GM23338 (cell line): ENCODE data around the gene RWDD4. TPM values are rescaled to one million over a fixed set of nuclear protein-coding genes. Genes with fewer than 3 reads are reported as not detected.

Experiments
- ATAC-seq: fragments of 200-7000 bp; cut with Tn5 transposase; 3 replicates; pipeline ENCODE4 v1.9.1; 2020
- DNase-seq: peaks from one replicate; pipeline ENCODE4 v3.0.0-alpha.2; 2015; ENCODE audit warnings: low spot score
- H2AFZ ChIP-seq: fragments of 200-600 bp; sonication (generic); 2 replicates; pipeline ENCODE4 v1.8.0; 2016; ENCODE audit warnings: antibody characterized with exemption, mild to moderate bottlenecking, moderate library complexity
- H3F3A ChIP-seq: fragments of 200-600 bp; sonication (generic); replicated peaks from 2 replicates; pipeline ENCODE4 v1.8.0; 2017; ENCODE audit warnings: antibody characterized with exemption, mixed run types, low read depth
- H3K27ac ChIP-seq: fragments of 200-600 bp; sonication (generic); 2 replicates; pipeline ENCODE4 v1.6.1; 2016; ENCODE audit warnings: low read depth
- H3K27me3 ChIP-seq: fragments of 200-600 bp; sonication (generic); 2 replicates; pipeline ENCODE4 v1.8.0; 2016; ENCODE audit warnings: mild to moderate bottlenecking, mixed run types, moderate library complexity; ENCODE audit not compliant: insufficient read depth
- H3K36me3 ChIP-seq: fragments of 200-600 bp; sonication (generic); 2 replicates; pipeline ENCODE4 v1.8.0; 2016; ENCODE audit warnings: mild to moderate bottlenecking; ENCODE audit not compliant: insufficient read depth
- H3K4me1 ChIP-seq: fragments of 200-600 bp; sonication (generic); 2 replicates; pipeline ENCODE4 v1.8.0; 2016; ENCODE audit warnings: mild to moderate bottlenecking, moderate library complexity; ENCODE audit not compliant: insufficient read depth
- H3K4me2 ChIP-seq: fragments of 200-600 bp; sonication (generic); 2 replicates; pipeline ENCODE4 v1.7.1; 2017; ENCODE audit warnings: mixed run types
- H3K4me3 ChIP-seq: fragments of 200-600 bp; sonication (generic); 2 replicates; pipeline ENCODE4 v1.6.1; 2016; ENCODE audit warnings: mixed run types
- H3K79me2 ChIP-seq: fragments of 200-600 bp; sonication (generic); replicated peaks from 2 replicates; pipeline ENCODE4 v1.8.0; 2017; ENCODE audit warnings: mild to moderate bottlenecking; ENCODE audit not compliant: insufficient read depth
- H3K9me2 ChIP-seq: fragments of 200-600 bp; sonication (generic); 2 replicates; pipeline ENCODE4 v1.8.0; 2017; ENCODE audit not compliant: insufficient read depth
- H4K20me1 ChIP-seq: fragments of 200-600 bp; sonication (generic); replicated peaks from 2 replicates; pipeline ENCODE4 v1.8.0; 2017; ENCODE audit warnings: mild to moderate bottlenecking; ENCODE audit not compliant: insufficient read depth
- H3K27ac Mint-ChIP-seq: 2 replicates; pipeline ENCODE4 v1.8.0; 2020; ENCODE audit warnings: inconsistent platforms, mild to moderate bottlenecking, moderate library complexity, mixed read lengths
- H3K27me3 Mint-ChIP-seq: 3 replicates; pipeline ENCODE4 v1.8.0; 2022; ENCODE audit warnings: low read depth, mild to moderate bottlenecking, moderate library complexity, mixed read lengths, inconsistent platforms; ENCODE audit not compliant: insufficient read depth, poor library complexity
- H3K36me3 Mint-ChIP-seq: 3 replicates; pipeline ENCODE4 v1.8.0; 2021; ENCODE audit warnings: low read depth, mild to moderate bottlenecking, inconsistent platforms, moderate library complexity, mixed read lengths
- H3K4me1 Mint-ChIP-seq: 3 replicates; pipeline ENCODE4 v1.8.0; 2020; ENCODE audit warnings: mild to moderate bottlenecking, inconsistent platforms, mixed read lengths
- H3K4me3 Mint-ChIP-seq: 3 replicates; pipeline ENCODE4 v1.8.0; 2021; ENCODE audit warnings: moderate library complexity, mild to moderate bottlenecking, inconsistent platforms, mixed read lengths
- H3K9me3 Mint-ChIP-seq: 3 replicates; pipeline ENCODE4 v1.8.0; 2020; ENCODE audit warnings: moderate library complexity, mild to moderate bottlenecking, inconsistent platforms, mixed read lengths
- CREB1 ChIP-seq: fragments of 250-450 bp; sonication (Bioruptor Pico); IDR thresholded peaks from 2 replicates; pipeline ENCODE4 v1.5.0; 2020; ENCODE audit warnings: low read depth, mild to moderate bottlenecking, moderate library complexity
- CTCF ChIP-seq, 2 experiments: fragments of 200-600 bp in 1 of 2; sonication (generic) in 1 of 2; conservative IDR thresholded peaks; 2 replicates each; pipeline versions ENCODE4 v1.5.1 to v1.6.1; 2016 to 2017; ENCODE audit warnings: antibody characterized with exemption in 2 of 2, low read depth in 2 of 2, mild to moderate bottlenecking in 2 of 2, moderate library complexity in 1 of 2
- ETS1 ChIP-seq: IDR thresholded peaks from 2 replicates; pipeline ENCODE4 v1.6.1; 2016; ENCODE audit warnings: antibody characterized with exemption
- EZH2 ChIP-seq: fragments of 200-600 bp; sonication (generic); IDR thresholded peaks from one replicate; pipeline ENCODE4 v1.8.0; 2017; ENCODE audit warnings: antibody characterized with exemption, mild to moderate bottlenecking, low read depth; ENCODE audit not compliant: unreplicated experiment
- EZH2phosphoT487 ChIP-seq: fragments of 200-600 bp; sonication (generic); IDR thresholded peaks from one replicate; pipeline ENCODE4 v1.8.1; 2018; ENCODE audit warnings: antibody characterized with exemption; ENCODE audit not compliant: unreplicated experiment
- JUNB ChIP-seq: IDR thresholded peaks from one replicate; pipeline ENCODE4 v1.6.1; 2016; ENCODE audit warnings: antibody characterized with exemption; ENCODE audit not compliant: unreplicated experiment
- NANOG ChIP-seq: IDR thresholded peaks from 2 replicates; pipeline ENCODE4 v1.6.1; 2016; ENCODE audit warnings: antibody characterized with exemption, borderline replicate concordance
- POLR2AphosphoS5 ChIP-seq: IDR thresholded peaks from 2 replicates; pipeline ENCODE4 v1.6.1; 2016; ENCODE audit warnings: antibody characterized with exemption, low read depth
- REST ChIP-seq: IDR thresholded peaks from one replicate; pipeline ENCODE4 v1.6.1; 2018; ENCODE audit warnings: antibody characterized with exemption; ENCODE audit not compliant: unreplicated experiment
- STAT1 ChIP-seq: IDR thresholded peaks from one replicate; pipeline ENCODE4 v1.6.1; 2016; ENCODE audit warnings: antibody characterized with exemption; ENCODE audit not compliant: unreplicated experiment
- ZNF114 ChIP-seq: fragments of 250-450 bp; sonication (Bioruptor Pico); IDR thresholded peaks from 2 replicates; pipeline ENCODE4 v1.5.0; 2020; ENCODE audit warnings: mild to moderate bottlenecking, moderate library complexity
- ZNF331 ChIP-seq: fragments of 250-450 bp; sonication (Bioruptor Pico); IDR thresholded peaks from 2 replicates; pipeline ENCODE4 v1.5.0; 2020; ENCODE audit warnings: low read depth, mild to moderate bottlenecking, moderate library complexity
- ZNF462 ChIP-seq: fragments of 250-450 bp; sonication (Bioruptor Pico); IDR thresholded peaks from 2 replicates; pipeline ENCODE4 v1.5.0; 2020; ENCODE audit warnings: mild to moderate bottlenecking, moderate library complexity
- polyA plus RNA-seq: library from polyadenylated mRNA; unstranded; fragments of >200 nt; fragmentation: Nextera tagmentation; extraction: Ambion mirVana; gene quantifications from 2 replicates; pipeline ENCODE4 v1.2.1, GENCODE V29; 2016
- total RNA-seq: library from RNA; depleted of rRNA; stranded (reverse); fragments of >200 nt; shearing (Covaris generic); gene quantifications from 2 replicates; pipeline ENCODE4 v1.2.3, GENCODE V29; 2014

The RWDD4 gene
- total and polyA plus RNA-seq, 2 experiments from 2014 or later: 22.4 to 28.9 TPM

GRCh38 chr4:183599284-183599683 is 59.7 kb downstream of the RWDD4 start:
- DNase-seq (no peak), ATAC-seq (no peak)
- H3K9me3 Mint-ChIP-seq: no peaks in the 10 kb centered on the region
- H3K4me1 Mint-ChIP-seq: peaks cover 2% of the 10 kb centered on the region; the same call in 1 of the 3 replicates
- H3F3A ChIP-seq: no peaks in the 10 kb centered on the region
- no peak overlapping the region for H3K4me2 ChIP-seq
- no peaks in the 10 kb centered on the region for H3K36me3 ChIP-seq
- H3K4me1 ChIP-seq: no peaks in the 10 kb centered on the region
- no peak overlapping the region for H3K27ac ChIP-seq
- H3K27me3 ChIP-seq: no peaks in the 10 kb centered on the region
- H3K36me3 Mint-ChIP-seq: no peaks in the 10 kb centered on the region
- no peaks in the 10 kb centered on the region for H3K27me3 Mint-ChIP-seq
- no peak overlapping the region for H2AFZ ChIP-seq
- H3K4me3 Mint-ChIP-seq: no peak overlapping the region
- H3K9me2 ChIP-seq: no peaks in the 10 kb centered on the region
- H4K20me1 ChIP-seq: no peaks in the 10 kb centered on the region
- TF ChIP-seq POLR2AphosphoS5 (no peak), ZNF331 (no peak), NANOG (no peak), CTCF (conservative IDR thresholded peaks at IDR 0.05; ENCODE audit: low read depth in 2 of 2) (no peak), JUNB (no peak), EZH2 (no peak), CREB1 (no peak), ZNF462 (no peak), EZH2phosphoT487 (no peak), ZNF114 (CRISPR knock-in tag) (no peak), ETS1 (no peak), STAT1 (no peak), REST (no peak)
- H3K79me2 ChIP-seq: no peaks in the 10 kb centered on the region
- H3K27ac Mint-ChIP-seq: no peak overlapping the region
- no peak overlapping the region for H3K4me3 ChIP-seq
